ENCODE data around the gene ALDH3B1. TPM values are rescaled to one million over a fixed set of nuclear protein-coding genes. Genes with fewer than 3 reads are reported as not detected.

ALDH3B1 gene
- polyA plus RNA-seq, 3 donors: 79.8 to 89.1 (median 86.7) TPM

GRCh38 chr11:68041617-68042218 lies 31.6 kb downstream of the ALDH3B1 start:
- peaks cover 0 to 3% (median 0%) of the 10 kb centered on the region in 7 donors for H3K9me3 Mint-ChIP-seq
- H3K27me3 ChIP-seq (ENCODE audit: control insufficient read depth in 2 of 2, insufficient read depth in 2 of 2, low read length in 2 of 2): no peaks in the 10 kb centered on the region
- H3K27ac ChIP-seq (ENCODE audit: low read depth in 1 of 2, low read length in 2 of 2): peak overlapping the region; percentile 98 to 99
- peak overlapping the region in 1 of 2 donors; percentile 28 for H3K4me3 Mint-ChIP-seq
- peak overlapping the region; percentile 92 for H3K9ac ChIP-seq (ENCODE audit: insufficient read depth, low read length, poor library complexity, severe bottlenecking)
- peaks cover 0 to under 1% (median 0%) of the 10 kb centered on the region in 3 donors for H3K27me3 Mint-ChIP-seq (ENCODE audit: low read depth in 3 of 3)
- H3K36me3 Mint-ChIP-seq: peaks cover 30 to 44% of the 10 kb centered on the region in 2 donors
- no peaks in the 10 kb centered on the region for H3K9me3 ChIP-seq (replicated peaks in 1 of 2; ENCODE audit: control insufficient read depth in 1 of 2, insufficient read depth in 1 of 2, low read length in 2 of 2)
- peaks cover 22% of the 10 kb centered on the region for H3K4me1 Mint-ChIP-seq
- peaks cover 56 to 57% of the 10 kb centered on the region in 2 donors for H3K36me3 ChIP-seq (replicated peaks in 1 of 2; ENCODE audit: control insufficient read depth in 1 of 2, insufficient read depth in 2 of 2, low read length in 2 of 2)
- TF ChIP-seq CTCF (IDR thresholded peaks at IDR 0.05): no peak
- H3K4me1 ChIP-seq (ENCODE audit: control insufficient read depth in 1 of 2, insufficient read depth in 2 of 2, low read length in 2 of 2): peaks cover 34 to 52% of the 10 kb centered on the region in 2 donors
- WGBS (ENCODE audit: insufficient coverage): 83% methylated on average over 11 of the region's 12 CpGs
- H3K79me2 ChIP-seq (ENCODE audit: insufficient read depth, low read length): peaks cover 91% of the 10 kb centered on the region
- H3K4me3 ChIP-seq (replicated peaks in 1 of 3; ENCODE audit: low read depth in 2 of 3, low read length in 3 of 3): peak overlapping the region in 1 of 3 experiments; percentile 96
- H3K27ac Mint-ChIP-seq: peak overlapping the region; percentile 53 to 99 (median 89)
- H2AFZ ChIP-seq (ENCODE audit: insufficient read depth, low read depth, low read length, poor library complexity, severe bottlenecking): no peak overlapping the region
- peak overlapping the region; percentile 97 for H3K4me2 ChIP-seq (replicated peaks; ENCODE audit: extremely low read depth, low read length, poor library complexity, severe bottlenecking)
- intact Hi-C loops (cut with micrococcal nuclease): loop anchor here in 1 of 2 donors (5.0 kb wide), 1 partner anchor 34 kb away; no protein-coding TSS in a partner anchor
- H4K20me1 ChIP-seq (ENCODE audit: insufficient read depth, low read length): peaks cover 76% of the 10 kb centered on the region
- DNase-seq: no peak

- Mint-ChIP-seq H3K27me3 (ENCODE audit: low read depth in 3 of 3) (no peaks in the 10 kb centered on the region), H3K4me1 (peaks cover 15% of the 10 kb centered on the region), H3K9me3 (peaks cover 0 to 3% (median 0%) of the 10 kb centered on the region in 7 donors), H3K4me3 (no peak overlapping the region), H3K36me3 (peaks cover 34 to 48% of the 10 kb centered on the region in 2 donors), H3K27ac (peak overlapping the region in 4 of 7 donors; percentile 48 to 99 (median 58))
- Histone ChIP-seq H3K9ac (ENCODE audit: insufficient read depth, low read length, poor library complexity, severe bottlenecking) (no peak overlapping the region), H3K27me3 (ENCODE audit: control insufficient read depth in 2 of 2, insufficient read depth in 2 of 2, low read length in 2 of 2) (no peaks in the 10 kb centered on the region), H3K4me3 (replicated peaks in 1 of 3; ENCODE audit: low read depth in 2 of 3, low read length in 3 of 3) (no peak overlapping the region), H2AFZ (ENCODE audit: insufficient read depth, low read depth, low read length, poor library complexity, severe bottlenecking) (no peak overlapping the region), H4K20me1 (ENCODE audit: insufficient read depth, low read length) (peaks cover 83% of the 10 kb centered on the region), H3K79me2 (ENCODE audit: insufficient read depth, low read length) (peaks cover 90% of the 10 kb centered on the region), H3K36me3 (replicated peaks in 1 of 2; ENCODE audit: control insufficient read depth in 1 of 2, insufficient read depth in 2 of 2, low read length in 2 of 2) (peaks cover 63 to 64% of the 10 kb centered on the region in 2 donors), H3K27ac (ENCODE audit: low read depth in 1 of 2, low read length in 2 of 2) (peak overlapping the region in 1 of 2 donors; percentile 98), H3K4me2 (replicated peaks; ENCODE audit: extremely low read depth, low read length, poor library complexity, severe bottlenecking) (no peak overlapping the region), H3K9me3 (replicated peaks in 1 of 2; ENCODE audit: control insufficient read depth in 1 of 2, insufficient read depth in 1 of 2, low read length in 2 of 2) (no peaks in the 10 kb centered on the region), H3K4me1 (ENCODE audit: control insufficient read depth in 1 of 2, insufficient read depth in 2 of 2, low read length in 2 of 2) (peaks cover 27 to 45% of the 10 kb centered on the region in 2 donors)
- DNase-seq: no peak
- no peak for TF ChIP-seq CTCF (IDR thresholded peaks at IDR 0.05)
- intact Hi-C loops (cut with micrococcal nuclease): loop anchor here in 1 of 2 donors (5.0 kb wide), 1 partner anchor 35 kb away; no protein-coding TSS in a partner anchor
- 96% methylated on average over 19 of the region's 27 CpGs for WGBS (ENCODE audit: insufficient coverage)
These were observed 32.3 kb downstream of the ALDH3B1 start for GRCh38 chr11:68042219-68043028.

All from CD14-positive monocyte (primary cell).